ENCODE results near the gene ARHGAP24.

Gene ARHGAP24

DNA sequence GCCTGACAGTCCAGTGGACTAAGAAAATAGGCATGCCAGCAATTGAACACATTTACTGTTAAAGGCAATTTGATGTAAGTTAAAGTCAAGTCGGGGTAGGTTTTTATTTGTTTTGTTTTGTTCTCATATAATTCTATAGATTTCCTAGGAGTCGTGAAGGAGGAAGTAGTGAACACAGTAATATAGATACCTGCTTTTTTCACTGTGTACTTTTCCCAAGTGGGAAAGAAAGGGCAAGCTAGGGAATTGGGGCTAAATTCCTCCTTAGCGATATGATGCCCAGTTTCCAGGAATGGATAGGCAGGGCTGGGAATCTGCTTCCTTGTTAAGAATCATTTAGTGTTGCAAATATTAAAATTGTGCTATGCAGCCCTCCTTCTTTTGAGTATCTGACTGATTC, 271.0 kb downstream of the ARHGAP24 start:
- H3K36me3 ChIP-seq (ENCODE audit: control insufficient read depth in 4 of 4, insufficient read depth in 4 of 4, low read length in 3 of 4), result no peaks in the 10 kb centered on the region
- H3K9me3 ChIP-seq (ENCODE audit: control extremely low read depth in 1 of 5, control insufficient read depth in 4 of 5, insufficient read depth in 2 of 5, low read depth in 1 of 5, low read length in 4 of 5), result no peaks in the 10 kb centered on the region
- DNase-seq, result no peak
- ChIA-PET POLR2A (no interaction called here), CTCF (interaction anchor here (2.0 kb wide), 1 partner anchor 598 kb away, joined by 10 read pairs; no protein-coding TSS in a partner anchor)
- H3K4me1 ChIP-seq (ENCODE audit: control extremely low read depth in 1 of 4, control insufficient read depth in 4 of 4, insufficient read depth in 4 of 4, low read length in 3 of 4), result peaks cover 0 to 3% (median 1%) of the 10 kb centered on the region in 4 experiments
- H3K27me3 ChIP-seq (replicated peaks in 2 of 5; ENCODE audit: control insufficient read depth in 4 of 5, insufficient read depth in 5 of 5, low read length in 4 of 5), result no peaks in the 10 kb centered on the region
- no peak overlapping the region for H3K27ac ChIP-seq (ENCODE audit: insufficient read depth in 1 of 2, low read depth in 1 of 2, low read length in 2 of 2, poor library complexity in 1 of 2, severe bottlenecking in 2 of 2)
- WGBS (ENCODE audit: insufficient coverage), result 100% methylated on average over 1 of the region's 3 CpGs
- no peak overlapping the region for H3K4me3 ChIP-seq (ENCODE audit: control insufficient read depth in 1 of 7, extremely low read depth in 1 of 7, insufficient read depth in 4 of 7, low read depth in 2 of 7, low read length in 6 of 7)

DNA sequence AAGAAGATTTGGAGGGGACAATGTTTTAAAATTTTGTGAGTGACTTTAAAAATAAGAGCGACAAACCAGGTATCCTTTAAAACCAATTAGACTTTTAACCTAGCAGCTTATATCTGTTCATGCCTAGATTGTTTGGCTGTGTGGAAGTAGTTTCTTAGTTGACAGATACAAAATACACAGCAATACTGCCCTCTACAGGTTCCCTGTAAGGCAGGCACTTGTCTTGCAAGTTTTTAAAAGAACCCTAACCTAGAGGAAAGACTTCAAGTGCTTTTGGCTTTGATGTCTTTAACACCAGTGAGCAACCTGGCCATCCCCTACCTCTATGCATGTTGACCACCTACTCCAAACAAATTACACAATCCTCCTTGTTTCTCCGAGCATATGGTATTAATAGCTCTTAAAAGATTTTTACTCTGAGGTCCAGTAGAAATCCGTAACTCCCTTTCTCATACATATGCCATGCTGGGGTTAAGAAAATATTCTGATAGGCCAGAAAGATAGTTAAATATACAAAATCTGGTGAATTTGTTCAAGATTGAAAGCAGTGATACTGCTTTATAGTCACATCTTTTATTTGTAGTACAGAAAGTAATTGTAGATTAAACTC, 273.0 kb downstream of the ARHGAP24 start:
- Histone ChIP-seq H3K4me3 (ENCODE audit: control insufficient read depth in 1 of 7, extremely low read depth in 1 of 7, insufficient read depth in 4 of 7, low read depth in 2 of 7, low read length in 6 of 7) (no peak overlapping the region), H3K27me3 (replicated peaks in 2 of 5; ENCODE audit: control insufficient read depth in 4 of 5, insufficient read depth in 5 of 5, low read length in 4 of 5) (no peaks in the 10 kb centered on the region), H3K27ac (ENCODE audit: insufficient read depth in 1 of 2, low read depth in 1 of 2, low read length in 2 of 2, poor library complexity in 1 of 2, severe bottlenecking in 2 of 2) (no peak overlapping the region), H3K9me3 (ENCODE audit: control extremely low read depth in 1 of 5, control insufficient read depth in 4 of 5, insufficient read depth in 2 of 5, low read depth in 1 of 5, low read length in 4 of 5) (no peaks in the 10 kb centered on the region), H3K36me3 (ENCODE audit: control insufficient read depth in 4 of 4, insufficient read depth in 4 of 4, low read length in 3 of 4) (no peaks in the 10 kb centered on the region), H3K4me1 (ENCODE audit: control extremely low read depth in 1 of 4, control insufficient read depth in 4 of 4, insufficient read depth in 4 of 4, low read length in 3 of 4) (peaks cover 0 to 2% (median 0%) of the 10 kb centered on the region in 4 experiments)
- peak; percentile 71 to 86 (median 85) for DNase-seq
- POLR2A ChIA-PET, result no interaction called here
- 0% methylated on average over 1 of the region's 3 CpGs for WGBS (ENCODE audit: insufficient coverage)
- CTCF ChIA-PET, result interaction anchor here (0.9 to 2.0 kb wide), 15 partner anchors 8 to 663 kb away, joined by 3 to 10 read pairs (median 4); no protein-coding TSS in a partner anchor

GRCh38 chr4:85748654-85749053, 273.7 kb downstream of the ARHGAP24 start:
- no peaks in the 10 kb centered on the region for H3K27me3 ChIP-seq (replicated peaks in 2 of 5; ENCODE audit: control insufficient read depth in 4 of 5, insufficient read depth in 5 of 5, low read length in 4 of 5)
- peaks cover 0 to 2% (median 0%) of the 10 kb centered on the region in 4 experiments for H3K4me1 ChIP-seq (ENCODE audit: control extremely low read depth in 1 of 4, control insufficient read depth in 4 of 4, insufficient read depth in 4 of 4, low read length in 3 of 4)
- no peaks in the 10 kb centered on the region for H3K36me3 ChIP-seq (ENCODE audit: control insufficient read depth in 4 of 4, insufficient read depth in 4 of 4, low read length in 3 of 4)
- H3K4me3 ChIP-seq (ENCODE audit: control insufficient read depth in 1 of 7, extremely low read depth in 1 of 7, insufficient read depth in 4 of 7, low read depth in 2 of 7, low read length in 6 of 7), result no peak overlapping the region
- H3K9me3 ChIP-seq (ENCODE audit: control extremely low read depth in 1 of 5, control insufficient read depth in 4 of 5, insufficient read depth in 2 of 5, low read depth in 1 of 5, low read length in 4 of 5), result no peaks in the 10 kb centered on the region
- no peak for DNase-seq
- no peak overlapping the region for H3K27ac ChIP-seq (ENCODE audit: insufficient read depth in 1 of 2, low read depth in 1 of 2, low read length in 2 of 2, poor library complexity in 1 of 2, severe bottlenecking in 2 of 2)
- ChIA-PET CTCF (interaction anchor here (1.2 to 3.4 kb wide), 8 partner anchors 8 to 601 kb away, joined by 3 to 14 read pairs (median 4); no protein-coding TSS in a partner anchor), POLR2A (no interaction called here)
- 79% methylated on average over 4 of the region's 4 CpGs for WGBS (ENCODE audit: insufficient coverage)

DNA sequence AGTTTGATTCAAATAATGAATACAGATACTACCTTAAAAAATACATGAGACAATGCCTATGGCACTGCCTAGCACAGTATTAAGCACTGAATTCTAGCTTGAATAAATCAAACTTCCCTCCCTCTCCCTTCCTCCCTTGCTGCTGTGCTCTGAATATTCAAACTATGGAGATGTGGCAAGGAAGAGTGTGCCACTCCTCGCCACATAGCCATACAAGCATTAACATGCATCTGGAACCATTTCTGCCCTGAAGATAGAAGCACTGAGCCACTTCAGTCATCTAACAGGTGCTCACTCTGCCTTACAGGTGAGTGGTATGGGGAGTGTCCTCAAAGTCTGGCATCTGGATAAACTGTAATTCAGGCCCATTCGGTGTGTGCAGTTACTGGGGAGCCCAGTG, 276.9 kb downstream of the ARHGAP24 start:
- WGBS (ENCODE audit: insufficient coverage), result 100% methylated on average over 1 of the region's 2 CpGs
- H3K27me3 ChIP-seq (replicated peaks in 2 of 5; ENCODE audit: control insufficient read depth in 4 of 5, insufficient read depth in 5 of 5, low read length in 4 of 5), result no peaks in the 10 kb centered on the region
- H3K4me1 ChIP-seq (ENCODE audit: control extremely low read depth in 1 of 4, control insufficient read depth in 4 of 4, insufficient read depth in 4 of 4, low read length in 3 of 4), result no peaks in the 10 kb centered on the region
- H3K4me3 ChIP-seq (ENCODE audit: control insufficient read depth in 1 of 7, extremely low read depth in 1 of 7, insufficient read depth in 4 of 7, low read depth in 2 of 7, low read length in 6 of 7), result no peak overlapping the region
- POLR2A ChIA-PET, result no interaction called here
- CTCF ChIA-PET, result interaction anchor here (3.4 kb wide), 1 partner anchor 11 kb away, joined by 14 read pairs; no protein-coding TSS in a partner anchor
- no peak for DNase-seq
- H3K27ac ChIP-seq (ENCODE audit: insufficient read depth in 1 of 2, low read depth in 1 of 2, low read length in 2 of 2, poor library complexity in 1 of 2, severe bottlenecking in 2 of 2), result no peak overlapping the region
- no peaks in the 10 kb centered on the region for H3K36me3 ChIP-seq (ENCODE audit: control insufficient read depth in 4 of 4, insufficient read depth in 4 of 4, low read length in 3 of 4)
- no peaks in the 10 kb centered on the region for H3K9me3 ChIP-seq (ENCODE audit: control extremely low read depth in 1 of 5, control insufficient read depth in 4 of 5, insufficient read depth in 2 of 5, low read depth in 1 of 5, low read length in 4 of 5)

DNA sequence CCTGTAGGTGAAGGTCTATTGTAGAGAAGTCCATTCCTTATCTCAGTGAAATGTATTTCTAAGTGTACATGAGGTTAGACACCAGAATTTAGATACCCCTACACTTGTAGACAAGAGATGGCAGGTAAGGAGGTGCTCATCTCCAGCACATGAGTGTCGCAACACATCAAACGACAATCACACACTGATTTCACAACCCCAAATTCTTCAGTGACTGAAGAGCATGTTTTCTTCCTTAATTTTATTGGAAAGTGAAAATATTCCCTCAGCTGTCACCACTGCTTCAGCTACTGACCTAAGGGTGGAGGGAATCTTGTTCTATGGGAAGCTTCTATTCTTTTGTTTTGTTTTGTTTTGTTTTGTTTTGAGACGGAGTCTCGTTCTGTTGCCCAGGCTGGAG, 280.3 kb downstream of the ARHGAP24 start:
- POLR2A ChIA-PET, result interaction anchor here (0.6 kb wide), 1 partner anchor 248 kb away, joined by 4 read pairs; no protein-coding TSS in a partner anchor
- Histone ChIP-seq H3K4me3 (ENCODE audit: control insufficient read depth in 1 of 7, extremely low read depth in 1 of 7, insufficient read depth in 4 of 7, low read depth in 2 of 7, low read length in 6 of 7) (no peak overlapping the region), H3K27ac (ENCODE audit: insufficient read depth in 1 of 2, low read depth in 1 of 2, low read length in 2 of 2, poor library complexity in 1 of 2, severe bottlenecking in 2 of 2) (no peak overlapping the region), H3K9me3 (ENCODE audit: control extremely low read depth in 1 of 5, control insufficient read depth in 4 of 5, insufficient read depth in 2 of 5, low read depth in 1 of 5, low read length in 4 of 5) (no peaks in the 10 kb centered on the region), H3K27me3 (replicated peaks in 2 of 5; ENCODE audit: control insufficient read depth in 4 of 5, insufficient read depth in 5 of 5, low read length in 4 of 5) (no peaks in the 10 kb centered on the region), H3K4me1 (ENCODE audit: control extremely low read depth in 1 of 4, control insufficient read depth in 4 of 4, insufficient read depth in 4 of 4, low read length in 3 of 4) (no peaks in the 10 kb centered on the region), H3K36me3 (ENCODE audit: control insufficient read depth in 4 of 4, insufficient read depth in 4 of 4, low read length in 3 of 4) (no peaks in the 10 kb centered on the region)
- no peak for DNase-seq
- CTCF ChIA-PET, result interaction anchor here (1.3 to 1.8 kb wide), 4 partner anchors 10 to 288 kb away, joined by 4 to 8 read pairs (median 4); no protein-coding TSS in a partner anchor
- no CpG with 5 or more reads among the region's 4 CpGs for WGBS (ENCODE audit: insufficient coverage)

DNA sequence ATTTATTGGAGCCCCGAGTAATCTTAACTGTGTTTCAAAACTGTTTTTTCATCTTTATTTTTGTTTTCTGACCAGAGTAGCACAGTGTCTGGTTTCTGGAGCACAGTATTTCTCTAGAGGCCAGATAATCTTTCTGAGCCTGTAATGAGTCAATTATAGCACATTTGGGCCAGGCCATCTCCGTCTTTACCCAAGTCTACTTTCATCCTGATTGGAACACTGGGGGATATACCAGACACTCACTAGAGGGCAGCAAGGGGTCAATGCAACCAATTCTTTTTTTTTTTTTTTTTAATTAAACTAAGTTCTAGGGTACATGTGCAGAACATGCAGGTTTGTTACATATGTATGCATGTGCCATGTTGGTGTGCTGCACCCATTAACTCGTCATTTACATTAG, 282.0 kb downstream of the ARHGAP24 start:
- Histone ChIP-seq H3K27ac (ENCODE audit: insufficient read depth in 1 of 2, low read depth in 1 of 2, low read length in 2 of 2, poor library complexity in 1 of 2, severe bottlenecking in 2 of 2) (no peak overlapping the region), H3K27me3 (replicated peaks in 2 of 5; ENCODE audit: control insufficient read depth in 4 of 5, insufficient read depth in 5 of 5, low read length in 4 of 5) (no peaks in the 10 kb centered on the region), H3K4me1 (ENCODE audit: control extremely low read depth in 1 of 4, control insufficient read depth in 4 of 4, insufficient read depth in 4 of 4, low read length in 3 of 4) (peaks cover 0 to 4% (median 0%) of the 10 kb centered on the region in 4 experiments), H3K36me3 (ENCODE audit: control insufficient read depth in 4 of 4, insufficient read depth in 4 of 4, low read length in 3 of 4) (no peaks in the 10 kb centered on the region), H3K4me3 (ENCODE audit: control insufficient read depth in 1 of 7, extremely low read depth in 1 of 7, insufficient read depth in 4 of 7, low read depth in 2 of 7, low read length in 6 of 7) (no peak overlapping the region), H3K9me3 (ENCODE audit: control extremely low read depth in 1 of 5, control insufficient read depth in 4 of 5, insufficient read depth in 2 of 5, low read depth in 1 of 5, low read length in 4 of 5) (no peaks in the 10 kb centered on the region)
- peak; percentile 42 to 52 (median 48) for DNase-seq
- CTCF ChIA-PET, result interaction anchor here (1.0 to 1.8 kb wide), 4 partner anchors 10 to 287 kb away, joined by 3 to 8 read pairs (median 5); no protein-coding TSS in a partner anchor
- WGBS (ENCODE audit: insufficient coverage), result 100% methylated on average over 1 of the region's 3 CpGs
- POLR2A ChIA-PET, result no interaction called here

GRCh38 chr4:85759388-85759787, 284.4 kb downstream of the ARHGAP24 start:
- no peak overlapping the region for H3K27ac ChIP-seq (ENCODE audit: insufficient read depth in 1 of 2, low read depth in 1 of 2, low read length in 2 of 2, poor library complexity in 1 of 2, severe bottlenecking in 2 of 2)
- H3K27me3 ChIP-seq (replicated peaks in 2 of 5; ENCODE audit: control insufficient read depth in 4 of 5, insufficient read depth in 5 of 5, low read length in 4 of 5), result no peaks in the 10 kb centered on the region
- H3K4me1 ChIP-seq (ENCODE audit: control extremely low read depth in 1 of 4, control insufficient read depth in 4 of 4, insufficient read depth in 4 of 4, low read length in 3 of 4), result peaks cover 0 to 6% (median 2%) of the 10 kb centered on the region in 4 experiments
- 100% methylated on average over 3 of the region's 3 CpGs for WGBS (ENCODE audit: insufficient coverage)
- no peak overlapping the region for H3K4me3 ChIP-seq (ENCODE audit: control insufficient read depth in 1 of 7, extremely low read depth in 1 of 7, insufficient read depth in 4 of 7, low read depth in 2 of 7, low read length in 6 of 7)
- CTCF ChIA-PET, result no interaction called here
- no peaks in the 10 kb centered on the region for H3K9me3 ChIP-seq (ENCODE audit: control extremely low read depth in 1 of 5, control insufficient read depth in 4 of 5, insufficient read depth in 2 of 5, low read depth in 1 of 5, low read length in 4 of 5)
- H3K36me3 ChIP-seq (ENCODE audit: control insufficient read depth in 4 of 4, insufficient read depth in 4 of 4, low read length in 3 of 4), result no peaks in the 10 kb centered on the region
- DNase-seq, result no peak
- POLR2A ChIA-PET, result no interaction called here

Measured in common myeloid progenitor, CD34-positive (primary cell).